NK-92 (cell line): ENCODE measurements around the gene MAMDC2.

ENCODE experiments used
- DNase-seq: peaks from one replicate; lab custom pipeline; 2025; ENCODE audit not compliant: unreplicated experiment; lab: John Stamatoyannopoulos, UW

The MAMDC2 gene

GRCh38 chr9:70133253-70134208 is 89.9 kb downstream of the MAMDC2 start:
- DNase-seq, result no peak

DNA sequence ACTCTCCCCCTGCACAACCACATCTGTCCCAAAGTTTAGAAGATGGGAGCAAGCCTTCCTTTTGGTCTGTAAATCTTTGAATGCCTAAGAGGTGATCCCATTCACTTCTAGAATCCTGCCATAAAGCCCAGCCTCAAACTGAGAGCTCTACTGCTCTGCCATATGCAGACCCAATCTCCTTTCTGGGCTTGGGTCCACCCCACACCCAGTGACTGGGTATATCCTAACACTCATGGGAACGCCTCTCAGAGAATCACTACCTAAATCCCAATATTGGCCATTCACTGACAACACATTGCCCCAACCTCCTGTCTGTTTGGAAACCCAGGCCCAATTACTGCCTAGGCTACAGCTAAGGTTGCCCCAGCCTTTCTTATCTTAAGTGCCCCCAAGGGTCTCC is 90.7 kb downstream of the MAMDC2 start:
- no peak for DNase-seq

GRCh38 chr9:70135176-70135575 is 91.5 kb downstream of the MAMDC2 start:
- no peak for DNase-seq

GRCh38 chr9:70136632-70137031 is 93.0 kb downstream of the MAMDC2 start:
- no peak for DNase-seq

GRCh38 chr9:70137577-70137976 is 93.9 kb downstream of the MAMDC2 start:
- DNase-seq, result no peak

DNA sequence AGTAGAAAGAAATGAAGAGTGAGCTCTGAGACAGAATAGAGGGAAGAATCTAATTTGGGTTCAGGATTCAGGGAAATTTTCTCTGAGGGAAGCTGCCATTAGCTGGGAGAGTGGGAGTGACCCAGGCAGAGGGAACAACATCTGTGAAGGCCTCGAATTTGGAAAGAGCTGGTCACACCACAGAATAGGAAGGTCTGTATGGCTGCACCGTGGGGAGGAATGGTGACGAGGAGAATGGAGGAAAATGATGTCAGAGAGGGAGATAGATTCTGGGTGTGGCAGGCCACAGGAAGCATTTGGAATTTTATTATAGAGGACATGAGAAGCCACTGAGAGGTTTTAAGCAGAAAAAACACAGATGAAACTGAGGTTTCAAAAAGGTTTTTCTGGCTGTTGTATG is 98.5 kb downstream of the MAMDC2 start:
- no peak for DNase-seq

DNA sequence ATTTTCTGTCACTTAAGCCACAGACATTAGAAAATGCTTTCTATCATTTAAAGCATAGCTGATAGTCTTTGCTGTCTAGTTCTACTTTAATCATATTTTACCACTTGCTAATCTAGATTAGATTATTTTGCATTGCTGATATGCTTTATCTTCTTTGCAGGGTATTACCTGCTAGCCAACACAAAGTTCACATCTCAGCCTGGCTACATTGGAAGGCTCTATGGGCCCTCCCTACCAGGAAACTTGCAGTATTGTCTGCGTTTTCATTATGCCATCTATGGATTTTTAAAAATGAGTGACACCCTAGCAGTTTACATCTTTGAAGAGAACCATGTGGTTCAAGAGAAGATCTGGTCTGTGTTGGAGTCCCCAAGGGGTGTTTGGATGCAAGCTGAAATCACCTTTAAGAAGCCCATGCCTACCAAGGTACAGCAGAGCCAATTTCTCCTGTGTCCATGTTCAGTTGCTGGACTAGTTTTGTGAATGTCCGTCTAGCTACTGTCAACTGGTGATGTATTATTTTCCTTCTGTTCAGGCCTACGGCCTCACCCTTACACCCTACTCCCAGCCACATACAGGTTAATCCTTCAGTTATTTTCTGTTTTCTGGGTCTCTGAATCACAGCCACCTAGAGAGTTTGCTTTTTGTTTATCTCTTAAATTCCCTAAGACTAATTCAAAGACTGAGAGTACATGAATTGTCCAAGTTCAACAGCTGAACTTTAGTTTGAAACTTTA is 99.9 kb downstream of the MAMDC2 start:
- DNase-seq, result no peak

- no peak for DNase-seq
These were observed 100.5 kb downstream of the MAMDC2 start for GRCh38 chr9:70144131-70144503.

DNA sequence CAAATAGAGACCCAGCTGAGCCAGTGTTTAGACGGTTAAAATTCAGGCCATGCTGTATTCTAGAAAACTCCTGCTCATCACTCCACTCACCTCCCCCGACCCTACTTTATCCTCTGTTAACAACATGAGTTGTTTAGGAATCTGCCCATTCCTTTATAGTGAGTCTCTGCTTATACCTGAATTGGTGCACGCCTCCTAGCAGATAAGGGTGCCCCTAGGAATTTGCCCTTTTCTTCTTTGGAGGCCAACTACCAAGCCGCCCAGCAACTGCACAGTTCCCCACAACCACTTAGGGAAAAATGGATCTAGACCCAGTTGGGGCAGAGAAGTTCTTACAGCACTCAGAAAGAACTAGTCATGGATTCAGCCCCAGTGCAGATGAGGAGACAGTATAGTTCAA is 102.3 kb downstream of the MAMDC2 start:
- DNase-seq, result no peak

GRCh38 chr9:70147196-70147595 is 103.5 kb downstream of the MAMDC2 start:
- DNase-seq, result no peak

DNA sequence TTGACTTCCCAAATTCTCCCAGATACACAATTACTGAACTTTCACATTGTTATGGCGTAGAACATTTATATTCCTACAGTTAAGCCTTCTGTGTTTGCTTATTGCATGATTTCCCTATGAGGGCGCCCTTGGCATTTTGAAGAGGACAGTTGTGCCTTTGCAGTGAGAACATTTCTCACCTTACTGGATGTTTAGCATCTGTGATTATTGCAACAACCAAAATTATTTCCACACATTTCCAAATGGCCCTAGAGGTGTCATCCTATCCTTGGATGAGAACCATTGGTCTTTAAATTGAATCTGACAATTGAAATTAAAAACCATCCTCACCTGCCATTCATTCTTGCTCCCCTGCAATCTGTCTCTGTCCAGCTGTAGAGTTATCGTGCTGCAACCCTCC is 104.0 kb downstream of the MAMDC2 start:
- DNase-seq, result no peak

DNA sequence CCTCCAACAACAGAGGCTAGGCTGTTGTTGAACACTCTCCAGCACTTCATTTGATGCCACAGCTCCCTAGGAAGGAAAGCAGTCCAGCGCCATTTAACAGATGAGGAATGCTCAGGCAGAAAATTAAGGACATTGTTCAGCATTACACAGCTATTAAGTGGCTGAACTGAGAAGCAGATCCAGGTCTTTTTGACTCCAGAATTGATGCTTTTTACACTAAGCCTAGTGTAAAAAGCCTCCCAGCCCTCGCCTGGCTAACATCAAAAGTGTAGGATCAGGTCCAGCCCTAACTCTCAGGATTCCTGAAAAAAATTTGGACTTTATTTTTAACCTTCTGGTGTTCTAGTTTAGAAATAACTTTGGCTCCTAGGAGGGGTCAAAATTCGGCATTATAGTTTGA is 108.7 kb downstream of the MAMDC2 start:
- DNase-seq, result no peak

DNA sequence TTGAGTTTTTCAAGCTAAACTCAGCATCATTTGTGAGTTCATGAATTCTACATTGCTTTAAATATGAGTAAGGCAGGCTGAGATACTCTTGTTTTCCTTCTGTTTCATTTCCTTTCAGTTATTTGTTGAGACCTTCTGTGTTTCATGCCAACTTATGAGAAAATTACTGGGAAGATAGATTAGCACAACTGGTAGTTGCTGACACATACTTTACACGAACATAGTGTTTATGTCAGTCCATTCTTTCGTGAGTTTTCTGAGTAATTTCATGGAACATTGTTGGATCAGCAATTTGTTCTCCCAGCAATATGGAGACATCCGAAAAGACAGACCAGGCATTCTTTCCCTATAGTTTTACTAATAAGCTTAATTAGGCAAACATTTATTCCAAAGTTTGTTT is 113.1 kb downstream of the MAMDC2 start:
- DNase-seq, result no peak

GRCh38 chr9:70159630-70160029 is 116.0 kb downstream of the MAMDC2 start:
- DNase-seq, result no peak

DNA sequence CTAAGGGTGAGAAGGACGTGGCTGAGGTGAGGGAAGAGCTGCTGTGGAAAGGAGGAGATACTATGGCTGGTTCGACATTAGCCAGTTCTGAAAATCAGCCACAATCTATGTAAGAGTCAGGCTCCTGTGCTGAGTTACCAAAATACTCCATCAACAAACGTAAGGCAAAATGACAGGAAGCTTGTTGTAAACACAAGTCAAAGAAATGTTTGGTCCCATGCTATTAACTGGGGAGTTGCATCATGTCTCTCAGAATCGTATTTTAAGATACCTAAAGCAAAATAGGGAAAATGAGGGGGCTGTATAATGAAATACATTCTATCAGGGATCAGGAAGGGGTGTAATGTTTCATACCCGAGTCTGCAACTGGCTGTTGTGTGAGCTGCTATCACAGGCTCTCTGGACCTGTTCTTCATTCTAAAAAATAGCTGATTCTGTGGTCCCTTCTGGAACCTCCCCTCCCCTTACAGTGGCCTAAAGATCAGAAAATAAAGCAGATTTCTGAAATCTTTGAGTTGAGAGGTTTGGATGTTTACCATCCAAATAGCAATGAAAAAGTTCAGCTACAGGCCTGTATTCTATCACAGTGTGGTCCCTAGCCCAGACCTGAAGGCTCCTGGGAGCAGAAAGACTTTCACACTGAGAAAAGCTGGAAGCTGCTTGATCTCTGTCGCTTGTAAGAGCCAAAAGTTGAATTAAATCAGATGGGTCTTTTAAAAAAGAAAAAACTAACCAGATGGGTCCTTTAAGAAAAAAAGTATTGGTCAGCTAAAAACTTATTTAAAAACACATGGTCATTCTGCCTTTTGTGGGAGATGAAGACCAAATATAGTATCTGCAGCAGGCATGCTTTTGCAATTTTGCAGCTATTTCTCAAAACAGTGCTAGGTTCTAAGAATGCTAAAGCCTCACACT is 117.3 kb downstream of the MAMDC2 start:
- no peak for DNase-seq

DNA sequence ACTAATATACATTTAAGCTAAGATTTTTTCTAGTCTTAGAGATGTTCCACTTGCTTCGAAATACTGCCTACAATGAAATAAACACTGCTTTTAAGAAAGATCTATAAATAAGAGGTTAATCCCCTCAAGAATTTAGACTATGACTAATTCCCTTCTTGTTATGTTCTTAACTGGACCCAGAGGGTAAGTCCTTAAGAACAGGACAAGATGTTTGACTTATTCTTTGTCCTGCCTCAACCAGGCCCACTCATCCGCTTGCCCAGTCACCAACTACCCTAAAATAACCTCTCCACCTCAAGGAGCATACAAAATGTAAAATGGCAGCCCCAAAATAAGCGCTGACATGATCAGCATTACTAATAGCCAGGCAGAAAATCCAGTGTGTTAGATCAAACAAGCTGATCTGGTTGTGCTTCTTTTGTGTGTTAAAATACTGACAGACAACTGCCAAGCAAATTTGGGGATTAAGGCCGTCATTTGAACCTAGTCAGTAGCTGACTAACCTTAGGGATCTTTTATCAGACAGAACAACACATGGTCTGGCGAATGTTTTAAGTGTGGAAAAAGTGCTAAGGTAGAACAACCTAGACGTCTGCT is 121.5 kb downstream of the MAMDC2 start:
- DNase-seq, result no peak

GRCh38 chr9:70168521-70168920 is 124.9 kb downstream of the MAMDC2 start:
- no peak for DNase-seq

DNA sequence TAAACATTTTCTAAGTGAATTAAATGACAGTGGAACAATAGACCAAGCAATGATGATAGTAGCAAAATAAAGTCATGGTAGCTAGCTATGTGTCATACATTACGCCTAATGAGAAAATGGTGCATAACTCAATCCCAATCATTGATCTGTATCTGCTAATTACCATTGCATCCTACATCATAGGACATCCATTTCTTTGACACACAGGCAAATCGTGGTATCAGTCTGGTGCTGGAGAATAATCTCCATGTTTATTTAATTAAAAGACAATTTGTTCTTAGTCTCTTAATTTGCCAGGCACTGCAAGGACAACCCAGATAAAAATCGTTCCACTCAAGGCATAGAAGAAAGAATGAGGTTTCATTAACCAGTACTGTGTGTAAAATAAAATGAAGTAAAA is 125.6 kb downstream of the MAMDC2 start:
- no peak for DNase-seq

DNA sequence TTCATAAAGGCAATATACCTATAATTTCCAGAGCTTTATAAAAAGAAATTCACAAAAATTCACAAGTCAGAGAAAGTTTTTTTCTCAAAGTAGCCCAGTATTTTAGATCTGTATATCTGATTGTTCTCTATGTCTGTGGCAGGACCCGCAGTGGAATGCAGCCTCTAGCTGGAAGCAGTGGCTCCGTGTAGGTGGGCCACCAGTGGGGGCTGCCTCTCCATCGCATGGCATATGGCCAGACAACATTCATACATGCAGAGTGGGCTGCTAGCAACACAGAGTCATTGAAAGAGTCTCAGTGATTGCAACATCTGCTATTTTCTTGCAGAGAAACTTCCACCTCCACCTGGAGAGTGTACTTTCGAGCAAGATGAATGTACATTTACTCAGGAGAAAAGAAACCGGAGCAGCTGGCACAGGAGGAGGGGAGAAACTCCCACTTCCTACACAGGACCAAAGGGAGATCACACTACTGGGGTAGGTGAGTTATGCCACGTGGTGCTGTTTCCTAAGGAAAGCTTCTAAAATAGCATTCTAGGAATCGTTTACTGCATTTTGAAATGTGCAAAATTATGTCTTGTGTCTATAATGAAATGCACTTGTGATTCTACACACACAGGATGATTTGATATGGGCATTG is 126.6 kb downstream of the MAMDC2 start:
- DNase-seq, result no peak

DNA sequence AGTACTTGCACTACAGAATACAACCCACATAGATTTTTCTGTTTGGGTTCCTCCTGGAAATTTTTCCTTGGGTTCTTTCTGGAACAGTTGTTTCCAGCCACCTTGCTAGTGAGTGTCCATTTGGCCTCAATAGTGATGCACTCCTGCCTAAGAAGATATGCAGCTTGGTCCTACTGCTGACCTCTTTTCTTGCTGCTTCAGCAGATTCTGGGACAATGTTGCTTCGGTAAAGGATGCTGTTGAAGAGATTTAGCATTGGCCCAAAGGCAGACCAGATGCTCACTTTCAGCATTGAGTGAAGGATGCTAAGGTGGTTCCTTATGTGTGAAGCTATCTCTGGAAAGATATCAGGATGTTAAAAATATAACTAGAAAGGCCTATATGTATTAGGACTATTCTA is 128.9 kb downstream of the MAMDC2 start:
- no peak for DNase-seq
